Measurements from ENCODE around the gene RXYLT1. TPM values are rescaled to one million over a fixed set of nuclear protein-coding genes. Genes with fewer than 3 reads are reported as not detected.

The RXYLT1 gene

Small RNAs within 50 kb of the gene (small RNA-seq; reads per million reads assigned to genes)
- gene AC084357.1 (ENCODE audit: low read depth) = not detected

Data from mesenchymal stem cell (in vitro differentiated cells and primary cell).